ENCODE results near the gene RTN4RL1. TPM values are rescaled to one million over a fixed set of nuclear protein-coding genes. Genes with fewer than 3 reads are reported as not detected.
A peak's percentile ranks its signal among the peaks of the same experiment; 100 is the strongest.

Gene RTN4RL1
- total and polyA plus RNA-seq, 9 of the 15 experiments (the other 6 are each of a cell fraction or from before 2014, with no cell fraction given): 0.04 to 0.06 (median 0.04) TPM; not detected in 5

GRCh38 chr17:1972487-1973160, 52.5 kb downstream of the RTN4RL1 start (continued):
- TF ChIP-seq MGA (IDR thresholded peaks at IDR 0.05) (peak; percentile 74), ZNF133 (CRISPR knock-in tag; IDR thresholded peaks at IDR 0.05) (no peak), POLR2AphosphoS2 (IDR thresholded peaks at IDR 0.05; ENCODE audit: low read length) (no peak), HMGN3 (IDR thresholded peaks at IDR 0.05; ENCODE audit: borderline replicate concordance, extremely low read depth, insufficient read length, low read depth, low read length) (no peak), SIX5 (IDR thresholded peaks at IDR 0.05; ENCODE audit: borderline replicate concordance in 1 of 2, insufficient read depth in 1 of 2, low read depth in 1 of 2, low read length in 2 of 2) (no peak), ETV5 (CRISPR knock-in tag; IDR thresholded peaks at IDR 0.05; ENCODE audit: low read depth) (no peak), SMAD1 (IDR thresholded peaks at IDR 0.05; ENCODE audit: low read depth, low read length, partially characterized antibody) (no peak), ARID3B (CRISPR knock-in tag; IDR thresholded peaks at IDR 0.05; ENCODE audit: borderline replicate concordance) (no peak), ATF1 (CRISPR knock-in tag; IDR thresholded peaks at IDR 0.05) (no peak), ATF1 (tag; IDR thresholded peaks at IDR 0.05) (no peak), L3MBTL2 (IDR thresholded peaks at IDR 0.05) (peak; percentile 85), E2F6 (IDR thresholded peaks at IDR 0.05; ENCODE audit: borderline replicate concordance in 1 of 2, extremely low read depth in 1 of 2, insufficient read depth in 1 of 2, insufficient read length in 1 of 2, low read depth in 1 of 2, low read length in 1 of 2, poor library complexity in 1 of 2, severe bottlenecking in 1 of 2) (peak; percentile 56 to 90), U2AF1 (optimal IDR thresholded peaks at IDR 0.05; ENCODE audit: low read depth, low read length) (no peak)
